Measurements from ENCODE around the gene SLC7A4.
"Not testable (repeated sequence)": the region's sequence is repeated elsewhere in the genome, so short reads cannot be mapped to it uniquely, and the experiment has no call there.

Gene SLC7A4

GRCh38 chr22:21018314-21018713, 14.0 kb downstream of the SLC7A4 start:
- no peak for DNase-seq

GRCh38 chr22:21016644-21017420, 15.5 kb downstream of the SLC7A4 start:
- DNase-seq, result no peak

- DNase-seq, result no peak
Measured at GRCh38 chr22:21015466-21016006, 16.8 kb downstream of the SLC7A4 start.

GRCh38 chr22:21014726-21015465, 17.5 kb downstream of the SLC7A4 start, which contains the start of gene P2RX6:
Gene P2RX6 (plus strand): TSS chr22:21015165. CDS start chr22:21015175, 10 bp downstream.
- no peak for DNase-seq

GRCh38 chr22:21014202-21014725, 18.1 kb downstream of the SLC7A4 start:
- DNase-seq, result peak; percentile 82

- no peak for DNase-seq
Measured at GRCh38 chr22:21013657-21014201, 18.6 kb downstream of the SLC7A4 start.

- no peak for DNase-seq
Measured at GRCh38 chr22:21012446-21013407, 19.6 kb downstream of the SLC7A4 start.

- DNase-seq, result no peak
Measured at GRCh38 chr22:21010426-21011113, 21.8 kb downstream of the SLC7A4 start.

GRCh38 chr22:21009638-21010425, 22.5 kb downstream of the SLC7A4 start:
- no peak for DNase-seq

- not testable (repeated sequence) for DNase-seq
Measured at GRCh38 chr22:21009208-21009607, 23.2 kb downstream of the SLC7A4 start.

- no peak for DNase-seq
Measured at GRCh38 chr22:21003782-21004181, 28.6 kb downstream of the SLC7A4 start.

- peak; percentile 89 for DNase-seq
Measured at GRCh38 chr22:21001601-21002325, 30.6 kb downstream of the SLC7A4 start, which contains the start of gene THAP7. Gene THAP7 (minus strand): TSS chr22:21002118. CDS start chr22:21001911, 207 bp downstream.

- no peak for DNase-seq
Measured at GRCh38 chr22:21000987-21001600, 31.3 kb downstream of the SLC7A4 start.

GRCh38 chr22:21000207-21000986, 32.0 kb downstream of the SLC7A4 start:
- no peak for DNase-seq

- DNase-seq, result no peak
Measured at GRCh38 chr22:20999350-21000206, 32.8 kb downstream of the SLC7A4 start.

GRCh38 chr22:20998411-20999336, 33.7 kb downstream of the SLC7A4 start:
- DNase-seq, result no peak
